Measurements from ENCODE around the gene POU2F1.

GRCh38 chr1:167454304-167454893 is 233.7 kb downstream of the POU2F1 start:
- TF ChIP-seq CTCF (IDR thresholded peaks at IDR 0.05) (no peak), POLR2A (IDR thresholded peaks at IDR 0.05) (no peak)

Data from Peyer's patch (tissue), 4 donors.